ENCODE results near the gene LRIG1. TPM values are rescaled to one million over a fixed set of nuclear protein-coding genes. Genes with fewer than 3 reads are reported as not detected.

The LRIG1 gene
- total and polyA plus RNA-seq, 10 of the 15 experiments (the other 5 are each of a cell fraction or from before 2014, with no cell fraction given) = 0.84 to 16.4 (median 8.1) TPM

DNA sequence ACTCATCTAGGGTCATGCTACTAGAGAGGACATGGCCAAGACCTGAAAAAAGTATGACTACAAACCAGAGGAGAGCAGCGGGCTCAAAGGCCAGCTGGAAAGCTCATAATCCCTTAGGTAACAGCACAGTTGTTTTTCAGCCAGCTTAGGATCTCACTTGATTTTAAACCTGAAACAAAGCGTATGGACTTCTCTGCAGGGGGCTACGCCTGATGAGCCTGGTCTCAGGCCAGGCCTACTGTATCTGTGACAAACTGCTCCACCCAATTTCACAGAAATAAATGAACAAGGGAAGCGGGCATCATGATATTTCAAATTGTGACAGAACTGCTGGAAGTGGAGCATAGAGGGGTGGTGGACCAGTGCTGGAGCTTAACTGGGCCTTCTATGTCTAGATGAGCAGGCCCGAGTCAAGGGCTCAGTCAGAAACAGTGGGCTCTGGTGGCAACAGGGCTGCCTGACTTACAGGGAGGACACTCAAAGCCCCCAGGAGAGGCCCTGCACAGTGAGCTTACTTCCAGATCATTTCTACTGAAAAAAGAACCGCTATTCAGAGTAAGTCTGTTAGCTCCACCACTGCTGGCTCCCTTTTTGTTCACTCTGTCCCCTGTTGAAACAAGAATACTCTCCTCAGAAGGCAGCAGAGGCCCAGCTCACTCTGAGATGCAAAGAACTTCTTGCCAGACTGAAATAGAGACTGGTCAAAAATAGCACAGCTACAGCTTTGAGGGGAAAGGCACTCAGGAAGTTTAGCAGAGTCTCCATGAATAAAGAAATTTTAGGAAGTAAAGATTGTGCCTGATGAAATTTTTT lies 47.0 kb downstream of the LRIG1 start (continued):
- TF ChIP-seq, protein P1, sequence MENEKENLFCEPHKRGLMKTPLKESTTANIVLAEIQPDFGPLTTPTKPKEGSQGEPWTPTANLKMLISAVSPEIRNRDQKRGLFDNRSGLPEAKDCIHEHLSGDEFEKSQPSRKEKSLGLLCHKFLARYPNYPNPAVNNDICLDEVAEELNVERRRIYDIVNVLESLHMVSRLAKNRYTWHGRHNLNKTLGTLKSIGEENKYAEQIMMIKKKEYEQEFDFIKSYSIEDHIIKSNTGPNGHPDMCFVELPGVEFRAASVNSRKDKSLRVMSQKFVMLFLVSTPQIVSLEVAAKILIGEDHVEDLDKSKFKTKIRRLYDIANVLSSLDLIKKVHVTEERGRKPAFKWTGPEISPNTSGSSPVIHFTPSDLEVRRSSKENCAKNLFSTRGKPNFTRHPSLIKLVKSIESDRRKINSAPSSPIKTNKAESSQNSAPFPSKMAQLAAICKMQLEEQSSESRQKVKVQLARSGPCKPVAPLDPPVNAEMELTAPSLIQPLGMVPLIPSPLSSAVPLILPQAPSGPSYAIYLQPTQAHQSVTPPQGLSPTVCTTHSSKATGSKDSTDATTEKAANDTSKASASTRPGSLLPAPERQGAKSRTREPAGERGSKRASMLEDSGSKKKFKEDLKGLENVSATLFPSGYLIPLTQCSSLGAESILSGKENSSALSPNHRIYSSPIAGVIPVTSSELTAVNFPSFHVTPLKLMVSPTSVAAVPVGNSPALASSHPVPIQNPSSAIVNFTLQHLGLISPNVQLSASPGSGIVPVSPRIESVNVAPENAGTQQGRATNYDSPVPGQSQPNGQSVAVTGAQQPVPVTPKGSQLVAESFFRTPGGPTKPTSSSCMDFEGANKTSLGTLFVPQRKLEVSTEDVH (IDR thresholded peaks at IDR 0.05; ENCODE audit: low read depth, partially characterized antibody) = no peak
- TF ChIP-seq, protein P2, sequence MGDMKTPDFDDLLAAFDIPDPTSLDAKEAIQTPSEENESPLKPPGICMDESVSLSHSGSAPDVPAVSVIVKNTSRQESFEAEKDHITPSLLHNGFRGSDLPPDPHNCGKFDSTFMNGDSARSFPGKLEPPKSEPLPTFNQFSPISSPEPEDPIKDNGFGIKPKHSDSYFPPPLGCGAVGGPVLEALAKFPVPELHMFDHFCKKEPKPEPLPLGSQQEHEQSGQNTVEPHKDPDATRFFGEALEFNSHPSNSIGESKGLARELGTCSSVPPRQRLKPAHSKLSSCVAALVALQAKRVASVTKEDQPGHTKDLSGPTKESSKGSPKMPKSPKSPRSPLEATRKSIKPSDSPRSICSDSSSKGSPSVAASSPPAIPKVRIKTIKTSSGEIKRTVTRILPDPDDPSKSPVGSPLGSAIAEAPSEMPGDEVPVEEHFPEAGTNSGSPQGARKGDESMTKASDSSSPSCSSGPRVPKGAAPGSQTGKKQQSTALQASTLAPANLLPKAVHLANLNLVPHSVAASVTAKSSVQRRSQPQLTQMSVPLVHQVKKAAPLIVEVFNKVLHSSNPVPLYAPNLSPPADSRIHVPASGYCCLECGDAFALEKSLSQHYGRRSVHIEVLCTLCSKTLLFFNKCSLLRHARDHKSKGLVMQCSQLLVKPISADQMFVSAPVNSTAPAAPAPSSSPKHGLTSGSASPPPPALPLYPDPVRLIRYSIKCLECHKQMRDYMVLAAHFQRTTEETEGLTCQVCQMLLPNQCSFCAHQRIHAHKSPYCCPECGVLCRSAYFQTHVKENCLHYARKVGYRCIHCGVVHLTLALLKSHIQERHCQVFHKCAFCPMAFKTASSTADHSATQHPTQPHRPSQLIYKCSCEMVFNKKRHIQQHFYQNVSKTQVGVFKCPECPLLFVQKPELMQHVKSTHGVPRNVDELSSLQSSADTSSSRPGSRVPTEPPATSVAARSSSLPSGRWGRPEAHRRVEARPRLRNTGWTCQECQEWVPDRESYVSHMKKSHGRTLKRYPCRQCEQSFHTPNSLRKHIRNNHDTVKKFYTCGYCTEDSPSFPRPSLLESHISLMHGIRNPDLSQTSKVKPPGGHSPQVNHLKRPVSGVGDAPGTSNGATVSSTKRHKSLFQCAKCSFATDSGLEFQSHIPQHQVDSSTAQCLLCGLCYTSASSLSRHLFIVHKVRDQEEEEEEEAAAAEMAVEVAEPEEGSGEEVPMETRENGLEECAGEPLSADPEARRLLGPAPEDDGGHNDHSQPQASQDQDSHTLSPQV (IDR thresholded peaks at IDR 0.05) = no peak
- no peak for TF ChIP-seq JUNB (IDR thresholded peaks at IDR 0.05)
- no peak for TF ChIP-seq FOXK2 (IDR thresholded peaks at IDR 0.05)
- no peak for TF ChIP-seq NR2C1 (IDR thresholded peaks at IDR 0.05)
- TF ChIP-seq, protein P3, sequence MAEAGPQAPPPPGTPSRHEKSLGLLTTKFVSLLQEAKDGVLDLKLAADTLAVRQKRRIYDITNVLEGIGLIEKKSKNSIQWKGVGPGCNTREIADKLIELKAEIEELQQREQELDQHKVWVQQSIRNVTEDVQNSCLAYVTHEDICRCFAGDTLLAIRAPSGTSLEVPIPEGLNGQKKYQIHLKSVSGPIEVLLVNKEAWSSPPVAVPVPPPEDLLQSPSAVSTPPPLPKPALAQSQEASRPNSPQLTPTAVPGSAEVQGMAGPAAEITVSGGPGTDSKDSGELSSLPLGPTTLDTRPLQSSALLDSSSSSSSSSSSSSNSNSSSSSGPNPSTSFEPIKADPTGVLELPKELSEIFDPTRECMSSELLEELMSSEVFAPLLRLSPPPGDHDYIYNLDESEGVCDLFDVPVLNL (IDR thresholded peaks at IDR 0.05; ENCODE audit: low read depth, low read length) = no peak
- TF ChIP-seq HDAC6 (IDR thresholded peaks at IDR 0.05; ENCODE audit: unreplicated experiment) = no peak
- no peak for TF ChIP-seq NFYA (IDR thresholded peaks at IDR 0.05; ENCODE audit: borderline replicate concordance, low read depth, low read length)
